Activated T-cell treated with anti-CD3 and anti-CD28 coated beads, Interleukin-2, amount 50 U/mL, for 24 hours (primary cell): ENCODE results near the gene KLHL7.
"Not testable (repeated sequence)": the region's sequence is repeated elsewhere in the genome, so short reads cannot be mapped to it uniquely, and the experiment has no call there.

Experiments
- DNase-seq: peaks from one replicate; pipeline ENCODE4 v3.0.0-alpha.2; 2020
- H3K27ac Mint-ChIP-seq: 2 replicates; pipeline ENCODE4 v1.8.0; 2020; ENCODE audit warnings: mild to moderate bottlenecking, mixed read lengths
- H3K27me3 Mint-ChIP-seq: 2 replicates; pipeline ENCODE4 v1.8.0; 2020; ENCODE audit warnings: mixed read lengths
- H3K36me3 Mint-ChIP-seq: 2 replicates; pipeline ENCODE4 v1.8.0; 2020; ENCODE audit warnings: low read depth, mixed read lengths
- H3K4me1 Mint-ChIP-seq: 2 replicates; pipeline ENCODE4 v1.8.0; 2020; ENCODE audit warnings: low read depth, mixed read lengths
- H3K4me3 Mint-ChIP-seq: 2 replicates; pipeline ENCODE4 v1.8.0; 2020; ENCODE audit warnings: mild to moderate bottlenecking, moderate library complexity, mixed read lengths
- H3K9me3 Mint-ChIP-seq: 2 replicates; pipeline ENCODE4 v1.8.0; 2020; ENCODE audit warnings: mixed read lengths

Gene KLHL7

GRCh38 chr7:23129036-23129435 is 23.5 kb downstream of the KLHL7 start:
- Mint-ChIP-seq H3K27me3 (no peaks in the 10 kb centered on the region), H3K4me3 (no peak overlapping the region), H3K27ac (no peak overlapping the region), H3K36me3 (peaks cover 56% of the 10 kb centered on the region), H3K4me1 (no peaks in the 10 kb centered on the region), H3K9me3 (peaks cover 5% of the 10 kb centered on the region)
- DNase-seq: no peak

GRCh38 chr7:23131799-23132198 is 26.2 kb downstream of the KLHL7 start:
- H3K9me3 Mint-ChIP-seq, H3K27me3 Mint-ChIP-seq, H3K4me1 Mint-ChIP-seq, DNase-seq, H3K4me3 Mint-ChIP-seq, H3K27ac Mint-ChIP-seq: not testable (repeated sequence)
- peaks cover 37% of the 10 kb centered on the region for H3K36me3 Mint-ChIP-seq

- peaks cover 5% of the 10 kb centered on the region for H3K9me3 Mint-ChIP-seq
- no peaks in the 10 kb centered on the region for H3K27me3 Mint-ChIP-seq
- H3K36me3 Mint-ChIP-seq: peaks cover 20% of the 10 kb centered on the region
- H3K4me1 Mint-ChIP-seq: no peaks in the 10 kb centered on the region
- no peak overlapping the region for H3K27ac Mint-ChIP-seq
- no peak for DNase-seq
- H3K4me3 Mint-ChIP-seq: no peak overlapping the region
Observed at GRCh38 chr7:23133797-23134196, 28.2 kb downstream of the KLHL7 start.

GRCh38 chr7:23135755-23136154 is 30.2 kb downstream of the KLHL7 start:
- Mint-ChIP-seq H3K36me3 (peaks cover 11% of the 10 kb centered on the region), H3K4me1 (no peaks in the 10 kb centered on the region), H3K9me3 (peaks cover 5% of the 10 kb centered on the region), H3K27ac (no peak overlapping the region), H3K4me3 (no peak overlapping the region), H3K27me3 (no peaks in the 10 kb centered on the region)
- no peak for DNase-seq

GRCh38 chr7:23136216-23136615 is 30.6 kb downstream of the KLHL7 start:
- no peak for DNase-seq
- Mint-ChIP-seq H3K4me1 (no peaks in the 10 kb centered on the region), H3K27me3 (no peaks in the 10 kb centered on the region), H3K9me3 (peaks cover 5% of the 10 kb centered on the region), H3K27ac (no peak overlapping the region), H3K4me3 (no peak overlapping the region), H3K36me3 (peaks cover 13% of the 10 kb centered on the region)

- no peak for DNase-seq
- Mint-ChIP-seq H3K4me3 (no peak overlapping the region), H3K27me3 (no peaks in the 10 kb centered on the region), H3K9me3 (no peaks in the 10 kb centered on the region), H3K36me3 (peaks cover 41% of the 10 kb centered on the region), H3K27ac (no peak overlapping the region), H3K4me1 (no peaks in the 10 kb centered on the region)
Observed at GRCh38 chr7:23157679-23158078, 52.1 kb downstream of the KLHL7 start.

- no peak overlapping the region for H3K27ac Mint-ChIP-seq
- H3K9me3 Mint-ChIP-seq: no peaks in the 10 kb centered on the region
- no peaks in the 10 kb centered on the region for H3K4me1 Mint-ChIP-seq
- no peak overlapping the region for H3K4me3 Mint-ChIP-seq
- no peaks in the 10 kb centered on the region for H3K27me3 Mint-ChIP-seq
- DNase-seq: no peak
- H3K36me3 Mint-ChIP-seq: peaks cover 35% of the 10 kb centered on the region
Observed at GRCh38 chr7:23158546-23158945, 53.0 kb downstream of the KLHL7 start.

- no peak overlapping the region for H3K27ac Mint-ChIP-seq
- no peak overlapping the region for H3K4me3 Mint-ChIP-seq
- H3K9me3 Mint-ChIP-seq: no peaks in the 10 kb centered on the region
- no peaks in the 10 kb centered on the region for H3K27me3 Mint-ChIP-seq
- DNase-seq: no peak
- H3K4me1 Mint-ChIP-seq: no peaks in the 10 kb centered on the region
- peaks cover 13% of the 10 kb centered on the region for H3K36me3 Mint-ChIP-seq
Observed at GRCh38 chr7:23161482-23161881, 55.9 kb downstream of the KLHL7 start.

- H3K9me3 Mint-ChIP-seq: no peaks in the 10 kb centered on the region
- no peaks in the 10 kb centered on the region for H3K27me3 Mint-ChIP-seq
- H3K36me3 Mint-ChIP-seq: no peaks in the 10 kb centered on the region
- no peak for DNase-seq
- no peak overlapping the region for H3K4me3 Mint-ChIP-seq
- H3K27ac Mint-ChIP-seq: no peak overlapping the region
- H3K4me1 Mint-ChIP-seq: no peaks in the 10 kb centered on the region
Observed at GRCh38 chr7:23164846-23165245, 59.3 kb downstream of the KLHL7 start.

- no peaks in the 10 kb centered on the region for H3K9me3 Mint-ChIP-seq
- H3K4me3 Mint-ChIP-seq: no peak overlapping the region
- DNase-seq: no peak
- H3K27me3 Mint-ChIP-seq: no peaks in the 10 kb centered on the region
- no peaks in the 10 kb centered on the region for H3K36me3 Mint-ChIP-seq
- no peaks in the 10 kb centered on the region for H3K4me1 Mint-ChIP-seq
- no peak overlapping the region for H3K27ac Mint-ChIP-seq
Observed at GRCh38 chr7:23165316-23165715, 59.7 kb downstream of the KLHL7 start.

GRCh38 chr7:23167691-23168090 is 62.1 kb downstream of the KLHL7 start:
- H3K4me1 Mint-ChIP-seq: no peaks in the 10 kb centered on the region
- H3K27ac Mint-ChIP-seq: no peak overlapping the region
- DNase-seq: no peak
- peaks cover 7% of the 10 kb centered on the region for H3K36me3 Mint-ChIP-seq
- H3K27me3 Mint-ChIP-seq: no peaks in the 10 kb centered on the region
- H3K4me3 Mint-ChIP-seq: no peak overlapping the region
- no peaks in the 10 kb centered on the region for H3K9me3 Mint-ChIP-seq

GRCh38 chr7:23168111-23168885 is 62.7 kb downstream of the KLHL7 start:
- no peak overlapping the region for H3K4me3 Mint-ChIP-seq
- no peak overlapping the region for H3K27ac Mint-ChIP-seq
- no peaks in the 10 kb centered on the region for H3K27me3 Mint-ChIP-seq
- no peaks in the 10 kb centered on the region for H3K9me3 Mint-ChIP-seq
- no peak for DNase-seq
- H3K36me3 Mint-ChIP-seq: peaks cover 7% of the 10 kb centered on the region
- no peaks in the 10 kb centered on the region for H3K4me1 Mint-ChIP-seq

- no peak overlapping the region for H3K27ac Mint-ChIP-seq
- H3K4me1 Mint-ChIP-seq: peaks cover 7% of the 10 kb centered on the region
- H3K27me3 Mint-ChIP-seq: no peaks in the 10 kb centered on the region
- no peak for DNase-seq
- H3K4me3 Mint-ChIP-seq: no peak overlapping the region
- no peaks in the 10 kb centered on the region for H3K9me3 Mint-ChIP-seq
- peaks cover 15% of the 10 kb centered on the region for H3K36me3 Mint-ChIP-seq
Observed at GRCh38 chr7:23175938-23176337, 70.4 kb downstream of the KLHL7 start.

GRCh38 chr7:23181684-23182553 is 76.3 kb downstream of the KLHL7 start, which contains the start of gene NUP42:
Gene NUP42, plus strand, starts transcription at chr7:23182048. Its CDS starts 38 bp downstream, at chr7:23182086.
- Mint-ChIP-seq H3K27ac (peak within 1 kb of the TSS; percentile 98), H3K4me1 (peaks cover 39% of the 10 kb centered on the region), H3K27me3 (no peaks in the 10 kb centered on the region), H3K36me3 (peaks cover 51% of the 10 kb centered on the region), H3K9me3 (no peaks in the 10 kb centered on the region), H3K4me3 (peak within 1 kb of the TSS; percentile 92)
- peak; percentile 97 for DNase-seq
